Kidney epithelial cell (primary cell): Measurements from ENCODE around the gene SASH1. TPM values are rescaled to one million over a fixed set of nuclear protein-coding genes. Genes with fewer than 3 reads are reported as not detected.

Source experiments
- DNase-seq: peaks from one replicate; pipeline ENCODE4 v3.0.0-alpha.2; 2010; ENCODE audit warnings: low read depth
- H3K27me3 ChIP-seq: 2 replicates; pipeline ENCODE4 v1.6.0; 2011; ENCODE audit warnings: low read length; ENCODE audit not compliant: control insufficient read depth, insufficient read depth
- H3K36me3 ChIP-seq: 2 replicates; pipeline ENCODE4 v1.5.1; 2011; ENCODE audit warnings: low read length; ENCODE audit not compliant: control insufficient read depth, insufficient read depth
- H3K4me3 ChIP-seq: 2 replicates; pipeline ENCODE4 v1.5.1; 2011; ENCODE audit warnings: low read depth, mild to moderate bottlenecking, control low read depth, low read length
- total RNA-seq: library from RNA; depleted of rRNA; stranded (reverse); fragments of >200 nt; gene quantifications from 2 replicates; pipeline ENCODE4 v1.2.3, GENCODE V29; 2015
- TF ChIP-seq, protein P1 (sequence below): IDR thresholded peaks from 2 replicates; pipeline ENCODE4 v1.5.1; 2011; ENCODE audit warnings: mild to moderate bottlenecking, moderate library complexity, low read length, control low read depth, inconsistent platforms; ENCODE audit not compliant: insufficient read depth, poor library complexity, severe bottlenecking

SASH1 gene
- total RNA-seq, 1 donor from 2014 or later, result 13.8 TPM

DNA sequence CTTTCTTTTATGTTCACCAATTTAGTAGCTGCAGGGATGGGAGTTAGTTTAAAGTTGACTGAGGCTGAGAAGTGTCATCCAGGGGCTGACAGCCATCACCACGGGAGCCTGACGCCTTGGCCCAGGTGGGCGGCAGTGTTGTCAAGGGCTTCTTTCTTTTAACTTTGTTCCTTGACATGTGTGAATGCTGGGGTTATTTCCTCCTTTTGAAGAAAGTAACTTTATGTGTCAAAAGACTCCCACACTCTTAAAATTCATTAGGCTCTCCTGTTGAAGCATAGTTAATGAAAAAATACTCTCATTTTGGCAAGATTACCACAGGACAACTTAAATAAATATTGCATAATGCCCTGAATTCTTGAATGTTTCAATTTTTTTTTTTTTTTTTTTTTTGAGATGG lies 50.0 kb downstream of the SASH1 start:
- H3K27me3 ChIP-seq, result no peaks in the 10 kb centered on the region
- no peak for DNase-seq
- H3K4me3 ChIP-seq, result no peak overlapping the region
- TF ChIP-seq, protein P1, sequence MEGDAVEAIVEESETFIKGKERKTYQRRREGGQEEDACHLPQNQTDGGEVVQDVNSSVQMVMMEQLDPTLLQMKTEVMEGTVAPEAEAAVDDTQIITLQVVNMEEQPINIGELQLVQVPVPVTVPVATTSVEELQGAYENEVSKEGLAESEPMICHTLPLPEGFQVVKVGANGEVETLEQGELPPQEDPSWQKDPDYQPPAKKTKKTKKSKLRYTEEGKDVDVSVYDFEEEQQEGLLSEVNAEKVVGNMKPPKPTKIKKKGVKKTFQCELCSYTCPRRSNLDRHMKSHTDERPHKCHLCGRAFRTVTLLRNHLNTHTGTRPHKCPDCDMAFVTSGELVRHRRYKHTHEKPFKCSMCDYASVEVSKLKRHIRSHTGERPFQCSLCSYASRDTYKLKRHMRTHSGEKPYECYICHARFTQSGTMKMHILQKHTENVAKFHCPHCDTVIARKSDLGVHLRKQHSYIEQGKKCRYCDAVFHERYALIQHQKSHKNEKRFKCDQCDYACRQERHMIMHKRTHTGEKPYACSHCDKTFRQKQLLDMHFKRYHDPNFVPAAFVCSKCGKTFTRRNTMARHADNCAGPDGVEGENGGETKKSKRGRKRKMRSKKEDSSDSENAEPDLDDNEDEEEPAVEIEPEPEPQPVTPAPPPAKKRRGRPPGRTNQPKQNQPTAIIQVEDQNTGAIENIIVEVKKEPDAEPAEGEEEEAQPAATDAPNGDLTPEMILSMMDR, result no peak
- H3K36me3 ChIP-seq, result no peaks in the 10 kb centered on the region

DNA sequence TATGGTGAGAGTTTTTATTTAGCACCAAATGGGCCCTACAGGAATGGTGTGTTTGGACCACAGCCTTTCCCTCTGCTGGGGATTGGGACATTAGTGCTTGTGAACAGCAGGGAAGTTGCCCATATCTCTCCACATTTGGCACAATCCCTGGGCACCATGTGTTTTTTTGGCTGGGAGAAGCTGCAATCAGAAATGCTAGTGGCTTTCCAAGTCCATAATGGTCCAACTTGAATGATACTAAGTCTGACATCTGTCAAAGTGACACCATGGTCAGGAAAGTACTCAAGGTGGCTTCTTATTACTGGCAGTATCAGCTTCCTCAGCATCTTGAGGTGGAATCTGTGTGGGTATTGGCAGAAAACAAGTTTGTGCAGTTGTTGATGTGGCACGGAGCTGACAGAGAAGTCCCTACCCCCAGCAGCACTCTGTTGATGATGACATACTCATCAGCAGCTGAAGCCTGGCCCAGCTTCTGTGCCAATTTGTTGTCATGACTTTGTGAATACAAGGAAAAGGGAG lies 53.0 kb downstream of the SASH1 start:
- DNase-seq, result no peak
- TF ChIP-seq, protein P1, result no peak
- Histone ChIP-seq H3K36me3 (no peaks in the 10 kb centered on the region), H3K4me3 (no peak overlapping the region), H3K27me3 (no peaks in the 10 kb centered on the region)

DNA sequence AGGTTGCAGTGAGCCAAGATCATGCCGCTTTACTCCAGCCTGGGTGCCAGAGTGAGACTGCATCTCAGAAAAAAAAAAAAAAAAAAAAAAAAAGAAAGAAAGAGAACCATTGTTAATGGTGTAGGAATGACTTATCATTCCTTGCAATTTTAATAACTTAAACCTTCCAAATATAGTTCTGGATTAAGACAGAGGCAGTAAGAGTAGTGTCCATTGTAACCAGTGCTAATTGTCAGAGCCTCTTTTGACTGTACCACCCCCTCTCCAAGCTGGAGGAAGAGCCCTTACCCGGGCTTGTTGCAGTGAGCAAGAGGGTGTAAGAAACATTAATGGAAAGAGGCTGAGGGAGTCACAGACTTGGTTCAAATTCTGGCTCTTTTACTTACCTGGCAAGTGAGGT lies 53.8 kb downstream of the SASH1 start:
- Histone ChIP-seq H3K27me3 (no peaks in the 10 kb centered on the region), H3K36me3 (no peaks in the 10 kb centered on the region), H3K4me3 (no peak overlapping the region)
- DNase-seq, result no peak
- TF ChIP-seq, protein P1, result no peak

DNA sequence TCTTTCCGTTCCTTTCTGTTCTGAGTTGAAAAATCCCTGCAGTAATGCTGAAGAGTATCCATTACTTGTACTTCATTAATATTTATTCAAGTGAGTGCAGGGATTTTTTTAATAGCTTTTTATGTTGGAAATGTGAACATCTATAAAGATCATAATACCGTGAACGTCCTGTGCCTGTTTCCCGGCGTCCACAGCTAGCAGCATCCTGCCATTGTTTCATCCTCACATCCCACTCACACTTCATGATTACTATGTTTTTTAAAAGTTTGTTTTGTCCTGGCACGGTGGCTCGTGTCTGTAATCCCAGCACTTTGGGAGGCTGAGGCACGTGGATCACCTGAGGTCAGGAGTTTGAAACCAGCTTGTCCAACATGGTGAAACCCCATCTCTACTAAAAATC lies 54.3 kb downstream of the SASH1 start:
- H3K4me3 ChIP-seq, result no peak overlapping the region

DNA sequence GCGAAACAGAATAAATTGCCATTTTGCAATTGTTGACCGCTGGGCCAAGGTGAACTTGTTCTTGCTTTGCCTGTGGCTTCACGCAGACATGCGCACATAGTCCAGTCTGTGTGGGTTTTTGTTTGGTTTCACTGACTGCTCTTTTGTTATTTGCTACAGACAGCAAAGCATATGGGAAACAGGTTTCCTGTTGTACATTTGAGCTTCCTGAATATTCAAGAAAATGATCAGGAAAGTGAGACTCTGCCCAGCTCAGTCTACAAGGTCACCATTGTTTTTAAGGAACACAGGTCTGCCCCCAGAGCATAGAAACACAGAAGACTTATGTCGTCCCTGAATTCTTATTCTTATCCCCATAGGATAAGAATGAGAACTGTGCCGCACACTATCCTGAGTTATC lies 55.6 kb downstream of the SASH1 start:
- no peaks in the 10 kb centered on the region for H3K27me3 ChIP-seq
- no peaks in the 10 kb centered on the region for H3K36me3 ChIP-seq
- TF ChIP-seq, protein P1, result no peak
- no peak overlapping the region for H3K4me3 ChIP-seq
- no peak for DNase-seq

More for the DNA sequence above, 54.3 kb downstream of the SASH1 start:
- H3K27me3 ChIP-seq, result no peaks in the 10 kb centered on the region
- TF ChIP-seq, protein P1, result no peak
- H3K36me3 ChIP-seq, result no peaks in the 10 kb centered on the region
- no peak for DNase-seq

DNA sequence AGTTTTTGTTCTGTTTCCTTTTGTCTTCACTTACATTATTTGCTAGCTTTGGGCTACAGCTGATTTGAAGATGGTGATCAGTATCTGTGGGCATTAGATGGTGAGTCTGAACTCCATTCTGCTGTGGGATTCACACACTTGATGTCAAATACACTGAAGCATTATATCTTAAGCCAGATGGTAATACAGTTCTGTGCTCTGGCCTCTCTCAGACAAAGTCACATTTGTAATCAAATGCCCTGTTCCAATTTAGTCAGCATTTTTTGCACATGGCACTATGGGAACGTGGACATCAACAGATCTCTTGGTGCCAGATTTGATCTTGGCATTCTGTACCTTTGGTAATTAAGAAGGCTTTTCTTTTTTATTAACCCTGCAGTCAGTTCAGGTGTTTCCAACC lies 56.0 kb downstream of the SASH1 start:
- TF ChIP-seq, protein P1, result no peak
- Histone ChIP-seq H3K36me3 (no peaks in the 10 kb centered on the region), H3K27me3 (no peaks in the 10 kb centered on the region), H3K4me3 (no peak overlapping the region)
- DNase-seq, result no peak
